Measurements from ENCODE around the gene EIF4G3.
A peak's percentile ranks its signal among the peaks of the same experiment; 100 is the strongest.
"Not testable (repeated sequence)": the region's sequence is repeated elsewhere in the genome, so short reads cannot be mapped to it uniquely, and the experiment has no call there.

EIF4G3 gene

DNA sequence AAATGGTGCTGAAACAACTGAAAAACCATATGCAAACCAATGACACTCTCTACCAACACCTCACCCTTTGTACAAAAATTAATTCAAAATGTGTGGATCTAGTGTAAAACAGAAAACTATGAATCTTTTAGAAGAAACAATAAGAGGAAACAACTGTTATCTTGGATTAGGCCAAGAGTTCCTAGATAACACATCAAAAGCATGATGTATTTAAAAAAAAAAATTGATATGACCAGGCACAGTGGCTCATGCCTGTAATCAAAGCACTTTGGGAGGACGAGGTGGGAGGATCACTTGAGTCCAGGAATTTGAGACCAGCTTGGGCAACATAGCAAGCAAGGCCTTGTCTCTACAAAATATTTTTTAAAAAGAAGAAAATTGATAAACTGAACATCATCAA lies 79.0 kb downstream of the EIF4G3 start:
- no peaks in the 10 kb centered on the region for H3K4me1 Mint-ChIP-seq
- H3K4me3 Mint-ChIP-seq: no peak overlapping the region
- H3K9me3 Mint-ChIP-seq: peaks cover 4% of the 10 kb centered on the region
- TF ChIP-seq, protein P1, sequence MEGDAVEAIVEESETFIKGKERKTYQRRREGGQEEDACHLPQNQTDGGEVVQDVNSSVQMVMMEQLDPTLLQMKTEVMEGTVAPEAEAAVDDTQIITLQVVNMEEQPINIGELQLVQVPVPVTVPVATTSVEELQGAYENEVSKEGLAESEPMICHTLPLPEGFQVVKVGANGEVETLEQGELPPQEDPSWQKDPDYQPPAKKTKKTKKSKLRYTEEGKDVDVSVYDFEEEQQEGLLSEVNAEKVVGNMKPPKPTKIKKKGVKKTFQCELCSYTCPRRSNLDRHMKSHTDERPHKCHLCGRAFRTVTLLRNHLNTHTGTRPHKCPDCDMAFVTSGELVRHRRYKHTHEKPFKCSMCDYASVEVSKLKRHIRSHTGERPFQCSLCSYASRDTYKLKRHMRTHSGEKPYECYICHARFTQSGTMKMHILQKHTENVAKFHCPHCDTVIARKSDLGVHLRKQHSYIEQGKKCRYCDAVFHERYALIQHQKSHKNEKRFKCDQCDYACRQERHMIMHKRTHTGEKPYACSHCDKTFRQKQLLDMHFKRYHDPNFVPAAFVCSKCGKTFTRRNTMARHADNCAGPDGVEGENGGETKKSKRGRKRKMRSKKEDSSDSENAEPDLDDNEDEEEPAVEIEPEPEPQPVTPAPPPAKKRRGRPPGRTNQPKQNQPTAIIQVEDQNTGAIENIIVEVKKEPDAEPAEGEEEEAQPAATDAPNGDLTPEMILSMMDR (IDR thresholded peaks at IDR 0.05; ENCODE audit: unreplicated experiment in 3 of 3): no peak
- peaks cover 69% of the 10 kb centered on the region for H3K36me3 Mint-ChIP-seq (ENCODE audit: low read depth)
- H3K27me3 Mint-ChIP-seq (ENCODE audit: low read depth): no peaks in the 10 kb centered on the region
- no peak overlapping the region for H3K27ac Mint-ChIP-seq

DNA sequence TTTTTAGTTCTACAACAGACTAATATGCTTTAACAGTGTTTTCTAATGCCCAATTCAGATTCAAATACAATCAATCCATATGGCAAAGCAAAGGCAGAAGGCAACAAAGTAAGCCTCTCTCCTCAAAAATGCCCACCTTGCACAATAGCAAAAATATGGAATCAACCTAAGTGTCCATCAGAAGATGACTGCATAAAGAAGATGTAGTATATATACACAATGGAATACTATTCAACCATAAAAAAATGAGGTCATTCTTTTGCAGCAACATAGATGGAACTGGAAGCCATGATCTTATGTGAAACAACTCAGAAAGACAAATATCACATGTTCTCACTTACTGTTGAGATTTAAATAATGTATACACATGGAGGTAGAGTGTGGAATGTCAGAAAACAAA lies 80.7 kb downstream of the EIF4G3 start:
- Mint-ChIP-seq H3K27ac (no peak overlapping the region), H3K36me3 (ENCODE audit: low read depth) (peaks cover 79% of the 10 kb centered on the region), H3K4me3 (no peak overlapping the region), H3K27me3 (ENCODE audit: low read depth) (no peaks in the 10 kb centered on the region), H3K4me1 (no peaks in the 10 kb centered on the region), H3K9me3 (peaks cover 6% of the 10 kb centered on the region)
- TF ChIP-seq, protein P1 (IDR thresholded peaks at IDR 0.05; ENCODE audit: unreplicated experiment in 3 of 3): no peak

DNA sequence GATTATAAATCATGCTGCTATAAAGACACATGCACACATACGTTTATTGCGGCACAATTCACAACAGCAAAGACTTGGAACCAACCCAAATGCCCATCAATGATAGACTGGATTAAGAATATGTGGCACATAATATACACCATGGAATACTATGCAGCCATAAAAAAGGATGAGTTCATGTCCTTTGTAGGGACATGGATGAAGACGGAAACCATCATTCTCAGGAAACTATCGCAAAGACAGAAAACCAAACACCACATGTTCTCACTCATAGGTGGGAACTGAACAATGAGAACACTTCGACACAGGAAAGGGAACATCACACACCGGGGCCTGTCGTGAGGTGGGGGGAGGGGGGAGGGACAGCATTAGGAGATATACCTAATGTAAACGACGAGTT lies 82.4 kb downstream of the EIF4G3 start:
- H3K27me3 Mint-ChIP-seq (ENCODE audit: low read depth); H3K27ac Mint-ChIP-seq; H3K4me3 Mint-ChIP-seq; H3K9me3 Mint-ChIP-seq: not testable (repeated sequence)
- H3K4me1 Mint-ChIP-seq: peaks cover 10% of the 10 kb centered on the region
- H3K36me3 Mint-ChIP-seq (ENCODE audit: low read depth): peaks cover 74% of the 10 kb centered on the region

DNA sequence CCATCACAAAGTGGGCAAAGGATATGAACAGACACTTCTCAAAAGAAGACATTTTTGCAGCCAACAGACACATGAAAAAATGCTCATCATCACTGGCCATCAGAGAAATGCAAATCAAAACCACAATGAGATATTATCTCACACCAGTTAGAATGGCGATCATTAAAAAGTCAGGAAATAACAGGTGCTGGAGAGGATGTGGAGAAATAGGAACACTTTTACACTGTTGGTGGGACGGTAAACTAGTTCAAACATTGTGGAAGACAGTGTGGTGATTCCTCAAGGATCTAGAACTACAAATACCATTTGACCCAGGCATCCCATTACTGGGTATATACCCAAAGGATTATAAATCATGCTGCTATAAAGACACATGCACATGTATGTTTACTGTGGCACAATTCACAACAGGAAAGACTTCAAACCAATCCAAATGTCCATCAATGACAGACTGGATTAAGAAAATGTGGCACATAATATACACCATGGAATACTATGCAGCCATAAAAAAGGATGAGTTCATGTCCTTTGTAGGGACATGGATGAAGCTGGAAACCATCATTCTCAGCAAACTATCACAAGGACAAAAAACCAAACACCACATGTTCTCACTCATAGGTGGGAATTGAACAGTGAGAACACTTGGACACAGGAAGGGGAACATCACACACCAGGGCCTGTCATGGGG lies 83.3 kb downstream of the EIF4G3 start:
- peaks cover 72% of the 10 kb centered on the region for H3K36me3 Mint-ChIP-seq (ENCODE audit: low read depth)

DNA sequence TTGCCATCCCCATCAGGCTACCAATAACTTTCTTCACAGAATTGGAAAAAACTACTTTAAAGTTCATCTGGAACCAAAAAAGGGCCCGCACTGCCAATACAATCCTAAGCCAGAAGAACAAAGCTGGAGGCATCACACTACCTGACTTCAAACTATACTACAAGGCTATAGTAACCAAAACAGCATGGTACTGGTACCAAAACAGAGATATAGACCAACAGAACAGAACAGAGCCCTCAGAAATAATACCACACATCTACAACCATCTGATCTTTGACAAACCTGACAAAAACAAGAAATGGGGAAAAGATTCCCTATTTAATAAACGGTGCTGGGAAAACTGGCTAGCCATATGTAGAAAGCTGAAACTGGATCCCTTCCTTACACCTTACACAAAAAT lies 84.2 kb downstream of the EIF4G3 start:
- Mint-ChIP-seq H3K4me1 (peaks cover 10% of the 10 kb centered on the region), H3K36me3 (ENCODE audit: low read depth) (peaks cover 63% of the 10 kb centered on the region)
- H3K27me3 Mint-ChIP-seq (ENCODE audit: low read depth); H3K4me3 Mint-ChIP-seq; H3K9me3 Mint-ChIP-seq; H3K27ac Mint-ChIP-seq: not testable (repeated sequence)

More for the DNA sequence above, 83.3 kb downstream of the EIF4G3 start:
- H3K4me3 Mint-ChIP-seq; H3K27ac Mint-ChIP-seq; H3K27me3 Mint-ChIP-seq (ENCODE audit: low read depth); H3K9me3 Mint-ChIP-seq: not testable (repeated sequence)
- peaks cover 10% of the 10 kb centered on the region for H3K4me1 Mint-ChIP-seq

DNA sequence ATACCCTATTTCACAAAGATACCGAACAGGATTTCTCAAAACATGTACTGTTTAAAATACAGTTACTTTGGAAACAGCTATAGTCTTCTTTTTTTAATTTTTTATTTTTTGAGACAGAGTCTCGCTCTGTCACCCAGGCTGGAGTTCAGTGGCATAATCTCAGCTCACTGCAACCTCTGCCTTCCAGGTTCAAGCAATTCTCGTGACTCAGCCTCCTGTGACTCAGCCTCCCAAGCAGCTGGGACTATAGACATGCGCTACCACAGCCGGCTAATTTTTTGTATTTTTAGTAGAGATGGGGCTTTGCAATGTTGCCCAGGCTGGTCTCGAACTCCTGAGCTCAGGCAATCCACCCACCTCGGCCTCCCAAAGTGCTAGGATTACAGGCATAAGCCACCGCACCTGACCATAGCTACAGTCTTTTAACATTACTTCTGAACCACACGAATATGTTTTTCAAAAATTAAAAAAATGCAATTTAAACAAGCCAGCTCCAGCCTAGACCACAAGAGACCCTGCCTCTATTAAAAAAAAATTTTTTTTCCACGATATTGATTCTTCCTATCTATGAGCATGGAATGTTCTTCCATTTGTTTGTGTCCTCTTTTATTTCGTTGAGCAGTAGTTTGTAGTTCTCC lies 85.5 kb downstream of the EIF4G3 start:
- not testable (repeated sequence) for H3K4me3 Mint-ChIP-seq; H3K9me3 Mint-ChIP-seq; H3K27me3 Mint-ChIP-seq (ENCODE audit: low read depth)
- peak overlapping the region in 1 of 3 experiments; percentile 1 for H3K27ac Mint-ChIP-seq
- peaks cover 10% of the 10 kb centered on the region for H3K4me1 Mint-ChIP-seq
- H3K36me3 Mint-ChIP-seq (ENCODE audit: low read depth): peaks cover 62% of the 10 kb centered on the region

DNA sequence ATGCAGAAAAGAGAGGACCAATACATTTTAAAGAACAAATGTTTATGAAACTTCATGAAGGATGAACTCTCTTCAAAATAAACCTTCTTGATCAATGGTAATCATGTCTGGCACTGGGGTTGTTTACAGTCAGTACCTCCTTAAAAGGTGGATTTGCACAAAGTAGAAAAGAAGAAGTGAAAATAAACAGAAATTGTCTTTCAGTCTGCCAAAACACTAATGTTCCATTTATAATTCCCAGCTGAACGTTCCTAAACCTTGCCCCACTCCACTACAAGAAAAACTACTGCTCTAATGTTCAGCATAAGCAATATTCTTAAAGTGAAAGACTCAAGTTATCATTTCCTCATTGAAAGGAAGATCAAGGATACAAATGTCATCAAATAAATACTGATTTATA lies 86.2 kb downstream of the EIF4G3 start:
- Mint-ChIP-seq H3K4me3 (no peak overlapping the region), H3K36me3 (ENCODE audit: low read depth) (peaks cover 61% of the 10 kb centered on the region), H3K4me1 (peaks cover 10% of the 10 kb centered on the region), H3K27ac (peak overlapping the region in 1 of 3 experiments; percentile 20), H3K27me3 (ENCODE audit: low read depth) (no peaks in the 10 kb centered on the region), H3K9me3 (peaks cover 6% of the 10 kb centered on the region)
- TF ChIP-seq, protein P1 (IDR thresholded peaks at IDR 0.05; ENCODE audit: unreplicated experiment in 3 of 3): no peak

DNA sequence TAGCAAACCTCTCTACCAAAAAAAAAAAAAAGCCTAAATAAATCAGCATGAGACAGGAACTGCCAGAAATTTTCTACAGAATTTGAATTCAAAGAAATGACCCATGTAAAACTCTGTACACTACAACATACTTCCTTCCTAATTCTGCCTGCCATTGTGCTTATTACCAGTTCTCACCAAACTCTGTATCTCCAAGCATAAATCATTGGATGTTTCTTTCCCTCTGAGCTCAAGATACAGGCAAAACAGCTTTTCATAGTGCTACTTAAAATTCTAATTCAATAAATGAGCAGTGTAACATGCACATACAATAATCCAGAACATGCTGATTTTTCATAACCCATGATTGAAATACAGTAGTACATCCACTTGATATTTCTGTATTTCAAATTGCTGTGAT lies 87.0 kb downstream of the EIF4G3 start:
- no peak overlapping the region for H3K4me3 Mint-ChIP-seq
- peaks cover 57% of the 10 kb centered on the region for H3K36me3 Mint-ChIP-seq (ENCODE audit: low read depth)
- TF ChIP-seq, protein P1 (IDR thresholded peaks at IDR 0.05; ENCODE audit: unreplicated experiment in 3 of 3): no peak
- peaks cover 2% of the 10 kb centered on the region for H3K9me3 Mint-ChIP-seq
- no peaks in the 10 kb centered on the region for H3K27me3 Mint-ChIP-seq (ENCODE audit: low read depth)
- peaks cover 10% of the 10 kb centered on the region for H3K4me1 Mint-ChIP-seq
- H3K27ac Mint-ChIP-seq: no peak overlapping the region

Data from nephron (organoid).